Activated effector memory CD4-positive, alpha-beta T cell treated with anti-CD3 and anti-CD28 coated beads, Interleukin-2, amount 50 U/mL, for 16 hours (primary cell): ENCODE measurements around the gene TTLL3.
A peak's percentile ranks its signal among the peaks of the same experiment; 100 is the strongest.
"Not testable (repeated sequence)": the region's sequence is repeated elsewhere in the genome, so short reads cannot be mapped to it uniquely, and the experiment has no call there.

Experiments used
- DNase-seq: peaks from one replicate; pipeline ENCODE4 v3.0.0-alpha.2; 2020

The TTLL3 gene

GRCh38 chr3:9809615-9810432 is at the start of gene TTLL3:
TTLL3 (plus strand) TSS chr3:9810262; CDS start chr3:9810662, 400 bp downstream.
- peak; percentile 78 for DNase-seq

DNA sequence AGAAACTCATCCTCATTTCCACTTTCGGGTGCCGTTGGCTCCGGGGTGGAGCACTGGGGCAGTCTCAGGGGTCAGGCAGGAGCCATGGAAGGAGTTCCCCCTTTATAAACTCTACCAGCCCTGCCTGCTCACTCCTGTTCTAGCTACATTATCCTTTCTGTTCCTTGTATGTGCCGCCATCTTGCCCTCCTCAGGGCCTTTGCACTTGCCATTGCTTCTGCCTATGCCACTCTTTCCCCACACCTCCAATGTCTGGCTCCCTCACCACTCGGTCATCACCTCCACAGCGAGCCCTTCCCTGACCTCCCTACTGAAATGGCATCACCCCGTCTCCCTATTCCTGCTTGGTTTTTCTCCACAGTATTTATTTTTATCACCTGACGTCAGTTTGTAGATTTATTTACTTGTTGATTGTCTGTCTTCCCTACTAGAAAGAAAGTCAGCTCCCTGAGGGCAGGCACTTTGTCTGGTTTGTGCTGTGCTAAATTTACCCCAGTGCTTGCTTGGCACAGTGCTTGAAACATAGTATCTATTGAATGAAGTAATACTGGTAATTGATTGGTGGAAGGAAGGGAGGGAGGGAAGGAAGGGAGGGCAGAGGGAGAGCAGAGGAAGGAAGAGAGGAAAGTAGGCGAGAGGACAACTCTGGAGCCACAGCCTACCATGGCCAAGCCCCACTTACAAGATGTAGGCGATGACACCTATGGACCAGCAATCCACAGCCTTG is 49.1 kb upstream of the TTLL3 start:
- DNase-seq = no peak

DNA sequence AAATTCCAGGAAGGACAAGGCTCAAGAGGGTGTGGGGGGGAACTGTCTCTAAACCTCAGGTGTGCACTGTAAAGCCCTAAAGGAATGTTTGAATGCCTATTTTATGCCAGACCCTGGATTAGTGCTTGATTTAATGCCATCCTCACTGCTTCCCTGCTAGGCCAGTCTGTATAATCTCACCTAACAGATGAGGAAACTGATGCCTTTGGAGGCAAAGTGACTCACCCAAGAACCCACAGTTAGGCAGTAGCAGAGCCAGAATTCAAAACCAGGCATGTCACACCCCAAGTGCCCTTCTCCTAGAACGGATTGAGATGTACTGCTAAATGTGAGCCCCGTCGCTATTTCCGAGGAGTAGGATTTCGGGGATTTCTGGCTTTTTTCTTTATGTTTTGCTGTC is 48.1 kb upstream of the TTLL3 start:
- no peak for DNase-seq

DNA sequence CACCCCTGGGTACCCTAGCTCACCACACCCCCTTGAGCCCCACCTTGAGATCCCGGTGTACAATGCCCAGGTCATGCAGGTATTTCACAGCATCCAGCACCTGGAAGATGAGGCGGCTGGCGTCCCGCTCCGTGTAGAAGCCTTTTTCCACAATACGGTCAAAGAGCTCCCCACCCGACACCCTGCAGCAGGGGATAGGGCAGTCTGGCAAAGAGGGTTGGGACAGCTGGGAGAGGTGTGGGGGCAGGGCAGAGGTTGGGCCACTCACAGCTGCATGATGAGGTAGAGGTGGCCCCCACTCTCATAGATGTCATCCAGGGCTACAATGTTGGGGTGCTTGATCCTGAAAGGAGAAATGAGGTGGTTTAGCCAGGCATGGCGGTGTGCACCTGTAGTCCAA is 47.2 kb upstream of the TTLL3 start:
- DNase-seq = no peak

DNA sequence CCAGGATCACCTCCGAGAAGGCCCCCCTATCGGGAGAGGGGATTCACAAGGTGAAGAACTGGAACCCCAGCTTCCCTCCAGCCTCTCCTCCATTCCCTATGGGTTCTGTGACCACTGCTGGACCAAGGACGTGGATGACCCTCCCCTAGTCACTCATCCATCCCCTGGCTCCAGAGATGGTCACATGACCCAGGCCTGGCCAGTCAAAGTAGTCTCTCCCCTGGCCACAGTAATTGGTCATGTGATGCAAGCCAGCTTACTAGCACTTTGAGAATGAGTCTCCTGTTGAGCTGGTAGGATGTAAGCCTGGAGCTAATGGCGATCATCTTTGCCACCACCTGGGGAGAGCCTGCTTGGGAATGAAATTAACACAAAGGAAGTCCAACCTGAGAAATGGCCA is 44.2 kb upstream of the TTLL3 start:
- DNase-seq = no peak

DNA sequence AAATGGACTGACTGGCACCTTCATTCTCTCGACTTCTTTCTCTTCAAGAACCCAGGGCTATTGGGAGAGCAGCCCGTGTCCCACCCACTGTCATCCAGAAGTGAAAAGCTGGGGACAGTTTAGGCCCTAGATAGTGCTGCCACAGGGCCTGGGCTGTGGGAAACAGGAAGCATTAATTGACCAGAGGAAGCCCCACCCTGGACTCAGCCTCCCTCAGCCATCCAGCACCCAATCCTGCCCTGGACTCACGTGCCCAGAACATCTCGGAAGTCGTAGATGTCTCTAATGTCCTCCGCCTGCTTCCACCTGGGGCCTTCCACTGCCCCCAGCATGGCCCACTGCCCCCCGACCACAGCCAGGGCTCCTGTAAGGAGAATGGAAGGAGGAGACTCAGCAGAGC is 42.6 kb upstream of the TTLL3 start:
- no peak for DNase-seq

DNA sequence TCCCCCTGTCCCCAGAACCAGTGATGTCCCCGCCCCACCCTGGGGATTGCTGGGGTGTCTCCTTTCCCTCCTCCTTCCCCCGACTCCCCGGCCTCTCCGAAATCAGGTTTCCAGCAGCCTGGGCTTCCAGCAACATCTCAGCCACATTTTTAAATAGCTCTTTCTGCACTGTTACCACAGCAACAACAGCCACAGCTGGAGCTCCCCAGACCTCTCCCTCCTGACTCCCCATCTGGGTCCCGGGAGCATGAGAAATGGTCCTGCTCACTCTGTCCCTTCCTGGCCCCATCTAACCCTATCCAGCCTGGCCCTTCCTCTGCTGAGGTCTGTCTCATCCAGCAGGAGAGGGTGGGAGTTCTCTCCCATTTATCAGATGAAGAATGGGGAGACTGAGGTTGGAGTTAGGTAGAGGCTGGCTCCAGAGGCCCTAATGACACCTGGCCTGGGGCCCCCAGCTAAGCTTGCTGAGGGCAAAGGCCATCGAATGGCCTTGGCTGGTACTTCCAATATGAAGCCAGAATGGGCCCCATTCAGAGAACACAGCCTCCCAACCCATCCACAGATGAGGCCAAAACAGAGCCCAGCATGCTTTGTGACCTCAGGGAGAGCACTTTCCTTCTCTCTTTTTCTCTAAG is 41.8 kb upstream of the TTLL3 start:
- no peak for DNase-seq

DNA sequence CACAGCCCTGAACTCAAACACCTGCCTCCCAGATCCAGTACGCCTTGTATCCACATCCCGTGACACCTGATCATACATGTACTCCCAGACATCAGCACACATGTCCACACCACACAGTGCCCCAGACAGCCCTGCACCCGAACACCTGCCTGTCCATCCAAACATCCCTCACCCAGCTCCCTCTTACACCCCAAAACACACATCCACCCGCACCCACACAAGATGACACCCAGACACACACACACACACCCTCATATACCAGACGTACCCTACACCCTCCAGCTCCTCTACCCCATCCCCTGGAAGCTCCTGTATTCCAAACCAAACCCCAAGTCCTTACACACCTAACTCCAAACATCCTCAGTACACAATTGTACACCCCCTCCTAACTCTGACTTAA is 41.0 kb upstream of the TTLL3 start:
- no peak for DNase-seq

- DNase-seq = peak; percentile 87
These were observed 40.4 kb upstream of the TTLL3 start, which contains the start of gene CAMK1 for GRCh38 chr3:9769426-9770275. CAMK1 (minus strand) TSS chr3:9769947; CDS start chr3:9767749, 2,198 bp downstream.

- no peak for DNase-seq
These were observed 39.7 kb upstream of the TTLL3 start for GRCh38 chr3:9770276-9770812.

DNA sequence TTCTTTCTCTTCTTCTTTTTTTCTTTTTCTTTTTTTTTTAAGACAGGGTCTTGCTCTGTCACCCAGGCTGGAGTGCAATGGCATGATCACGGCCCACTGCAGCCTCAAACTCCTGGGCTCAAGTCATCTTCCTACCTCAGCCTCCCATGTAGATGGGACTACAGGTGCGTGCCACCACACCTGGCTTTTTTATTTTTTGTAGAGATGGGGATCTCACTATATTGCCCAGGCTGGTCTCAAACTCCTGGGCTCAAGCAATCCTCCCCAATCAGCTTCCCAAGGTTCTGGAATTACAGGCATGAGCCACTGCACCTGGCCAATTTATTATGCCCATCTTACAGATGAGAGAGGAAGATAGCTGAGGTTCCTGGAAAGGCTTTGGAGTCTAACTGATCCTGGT is 39.1 kb upstream of the TTLL3 start:
- DNase-seq = not testable (repeated sequence)

DNA sequence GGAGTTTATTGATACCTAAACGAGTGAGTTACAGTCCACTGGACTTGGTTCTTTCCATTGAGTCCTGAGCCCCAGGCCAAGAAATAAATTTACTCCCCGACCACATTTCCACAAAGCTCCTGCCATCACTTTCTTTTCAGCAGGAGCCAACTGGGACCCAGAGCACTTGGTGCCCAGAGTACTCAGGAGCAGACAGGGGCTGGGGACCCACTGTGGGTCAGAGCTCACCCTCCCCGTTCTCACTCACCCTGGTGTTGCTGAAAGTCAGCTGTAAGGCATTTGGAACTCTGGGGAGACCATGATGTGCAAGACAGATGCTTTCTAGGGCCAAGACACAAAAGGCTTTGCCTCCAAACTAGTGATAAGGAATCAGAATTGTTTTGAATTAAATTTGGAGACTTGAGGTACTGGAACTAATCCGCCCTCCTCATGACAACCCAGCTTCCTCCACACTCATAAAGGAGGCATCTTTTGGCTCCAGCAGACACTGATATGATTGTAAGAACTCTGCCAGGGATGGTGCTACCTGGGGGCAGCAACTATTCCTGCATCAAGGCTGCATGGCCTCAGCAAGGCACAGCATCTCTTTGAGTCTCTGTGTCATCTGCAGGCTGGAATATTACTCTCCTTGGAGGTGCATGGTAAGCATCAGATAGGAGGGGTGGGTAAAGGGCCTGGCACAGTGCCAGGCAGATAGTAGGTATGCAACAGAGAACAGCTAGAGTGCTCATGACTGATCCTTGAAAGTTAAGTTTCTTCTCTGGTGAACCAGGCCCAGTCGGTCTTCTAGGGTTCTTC is 33.0 kb upstream of the TTLL3 start:
- DNase-seq = no peak

DNA sequence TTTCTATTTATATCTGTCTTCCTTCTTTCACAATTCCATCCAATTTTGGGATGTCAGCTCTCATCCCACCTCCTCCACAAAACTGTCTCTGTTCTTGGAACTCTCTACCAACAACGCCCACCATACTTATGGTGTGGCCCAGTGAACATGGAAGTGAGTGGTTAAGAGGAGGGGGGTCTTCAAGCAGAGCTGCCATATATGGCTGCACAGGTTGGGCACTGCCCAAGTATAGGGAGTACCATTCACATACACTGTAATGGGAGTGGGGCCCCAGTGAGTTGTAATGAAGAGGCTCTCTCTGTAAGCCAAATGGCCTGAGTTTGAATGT is 32.4 kb upstream of the TTLL3 start:
- DNase-seq = no peak

GRCh38 chr3:9778143-9779074 is 31.7 kb upstream of the TTLL3 start:
- DNase-seq = peak; percentile 84

DNA sequence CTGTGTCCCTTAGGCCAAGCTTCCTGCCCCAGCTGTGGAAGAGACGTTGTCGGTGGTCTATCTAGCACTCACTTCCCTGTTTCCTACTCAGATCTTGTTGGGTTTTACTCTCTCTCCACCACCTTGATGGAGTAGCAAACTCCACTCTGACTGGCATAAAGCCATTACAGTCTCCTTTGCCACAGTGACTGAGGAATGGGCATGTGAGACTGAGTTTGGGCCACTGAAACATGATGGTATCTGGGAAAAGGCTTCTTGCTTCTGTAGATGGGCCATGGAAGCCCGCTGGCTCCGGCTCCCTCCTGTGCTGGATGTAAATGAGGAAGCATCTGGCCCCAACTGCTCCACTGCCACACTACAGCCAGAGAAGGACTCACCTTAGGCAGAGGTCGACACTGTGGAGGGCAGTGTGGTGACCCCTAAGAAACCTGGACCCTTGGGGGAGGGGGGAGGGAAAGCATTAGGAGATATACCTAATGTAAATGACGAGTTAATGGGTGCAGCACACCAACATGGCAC is 30.9 kb upstream of the TTLL3 start:
- no peak for DNase-seq

- peak; percentile 65 for DNase-seq
These were observed 30.2 kb upstream of the TTLL3 start for GRCh38 chr3:9779721-9780457.

DNA sequence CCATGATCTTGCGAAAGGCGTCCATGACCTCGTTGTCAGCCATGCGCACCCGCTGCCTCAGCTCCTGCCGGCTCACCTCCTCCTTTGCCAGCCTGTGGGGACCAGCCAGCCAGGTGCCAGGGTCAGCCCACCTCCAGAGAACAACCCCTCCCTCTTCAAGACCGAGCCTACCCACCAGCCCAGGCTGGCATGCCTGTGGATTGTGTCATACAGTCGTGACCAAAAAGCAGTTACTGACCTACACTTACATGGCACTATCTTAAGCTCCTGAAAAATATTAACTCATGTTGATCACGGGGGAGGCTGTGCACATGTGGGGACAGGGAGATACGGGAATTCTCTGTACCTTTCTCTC is 29.6 kb upstream of the TTLL3 start:
- no peak for DNase-seq

DNA sequence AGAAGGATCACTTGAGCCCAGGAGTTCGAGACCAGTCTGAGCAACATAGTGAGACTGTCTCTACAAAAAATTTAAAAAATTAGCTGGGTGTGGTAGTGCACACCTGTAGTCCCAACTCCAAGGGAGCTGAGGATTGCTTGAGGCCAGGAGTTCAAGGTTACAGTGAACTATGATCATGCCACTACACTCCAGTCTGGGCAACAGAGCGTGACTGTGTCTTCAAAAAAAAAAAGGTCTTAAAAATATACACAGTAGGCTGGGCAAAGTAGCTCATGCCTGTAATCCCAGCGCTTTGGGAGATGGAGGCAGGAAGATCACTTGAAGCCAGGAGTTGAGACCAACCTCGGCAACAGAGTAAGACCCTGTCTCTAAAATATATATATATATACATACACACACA is 29.2 kb upstream of the TTLL3 start:
- no peak for DNase-seq

GRCh38 chr3:9781551-9781950 is 28.5 kb upstream of the TTLL3 start:
- no peak for DNase-seq
